H1 (cell line): ENCODE measurements around the gene ASB13.

ENCODE experiments used
- ASH2L ChIP-seq: fragments of 200-600, 300-600 bp; sonication (generic); IDR thresholded peaks from one replicate; pipeline ENCODE4 v1.7.1; 2017; ENCODE audit warnings: low read length
- ATF3 ChIP-seq: IDR thresholded peaks from 2 replicates; pipeline ENCODE4 v1.6.1; 2011; ENCODE audit warnings: low read depth, mild to moderate bottlenecking, low read length; ENCODE audit not compliant: insufficient read depth
- BACH1 ChIP-seq: IDR thresholded peaks from 2 replicates; pipeline ENCODE4 v1.6.1; 2012; ENCODE audit warnings: low read length, improper control_type of control experiment
- CEBPB ChIP-seq: IDR thresholded peaks from 2 replicates; pipeline ENCODE4 v1.6.1; 2012; ENCODE audit warnings: low read depth, low read length
- CTCF ChIP-seq, 3 experiments: IDR thresholded peaks; 1 replicate in 2 of 3; 2 replicates in 1 of 3; pipeline versions ENCODE4 v1.5.1 to v1.6.1; 2011; ENCODE audit warnings: low read length in 3 of 3, mild to moderate bottlenecking in 3 of 3, inconsistent platforms in 2 of 3, low read depth in 1 of 3, moderate library complexity in 1 of 3; ENCODE audit not compliant: insufficient read depth in 1 of 3; ENCODE audit errors: control extremely low read depth in 1 of 3
- EZH2 ChIP-seq: fragments of 200-600 bp; sonication (generic); IDR thresholded peaks from 2 replicates; pipeline ENCODE4 v1.7.1; 2012; ENCODE audit warnings: low read depth, mild to moderate bottlenecking, moderate library complexity, low read length, inconsistent platforms; ENCODE audit not compliant: severe bottlenecking
- HDAC6 ChIP-seq: IDR thresholded peaks from one replicate; pipeline ENCODE4 v1.7.1; 2012; ENCODE audit warnings: low read depth, mild to moderate bottlenecking, inconsistent platforms, low read length, moderate library complexity
- JUND ChIP-seq: IDR thresholded peaks from 2 replicates; pipeline ENCODE4 v1.6.1; 2011; ENCODE audit warnings: mild to moderate bottlenecking, improper control_type of control experiment, low read length
- KDM1A ChIP-seq: fragments of 200-600, 300-600 bp; sonication (generic); IDR thresholded peaks from 2 replicates; pipeline ENCODE4 v1.7.1; 2016; ENCODE audit warnings: mild to moderate bottlenecking, low read length, borderline replicate concordance
- KDM4A ChIP-seq: IDR thresholded peaks from one replicate; pipeline ENCODE4 v1.7.1; 2012; ENCODE audit warnings: low read depth, mild to moderate bottlenecking, moderate library complexity, low read length, inconsistent platforms; ENCODE audit not compliant: severe bottlenecking
- POLR2A ChIP-seq, 2 experiments: IDR thresholded peaks; 1 replicate in 1 of 2; 2 replicates in 1 of 2; pipeline ENCODE4 v1.6.1; 2011; ENCODE audit warnings: low read depth in 2 of 2, low read length in 2 of 2, mild to moderate bottlenecking in 2 of 2; ENCODE audit errors: control extremely low read depth in 1 of 2
- POLR2AphosphoS5 ChIP-seq: IDR thresholded peaks from 2 replicates; pipeline ENCODE4 v1.6.1; 2011; ENCODE audit warnings: low read depth, low read length
- SIN3A ChIP-seq, 2 experiments: IDR thresholded peaks in 1 of 2; conservative IDR thresholded peaks in 1 of 2; 2 replicates each; pipeline ENCODE4 v1.6.1; 2011 to 2012; ENCODE audit warnings: low read length in 2 of 2, improper control_type of control experiment in 1 of 2, low read depth in 1 of 2, mild to moderate bottlenecking in 1 of 2
- TAF1 ChIP-seq: IDR thresholded peaks from 2 replicates; pipeline ENCODE4 v1.6.1; 2011; ENCODE audit warnings: mild to moderate bottlenecking, low read depth, low read length

GRCh38 chr10:5644930-5645329, 21.5 kb downstream of the ASB13 start:
- TF ChIP-seq CTCF (IDR thresholded peaks at IDR 0.05; ENCODE audit: control extremely low read depth in 1 of 3, insufficient read depth in 1 of 3, low read depth in 1 of 3, low read length in 3 of 3), result no peak
- no peak for TF ChIP-seq POLR2A (IDR thresholded peaks at IDR 0.05; ENCODE audit: control extremely low read depth in 1 of 2, low read depth in 2 of 2, low read length in 2 of 2)
- no peak for TF ChIP-seq EZH2
- no peak for TF ChIP-seq CEBPB
- no peak for TF ChIP-seq KDM1A
- no peak for TF ChIP-seq BACH1
- TF ChIP-seq KDM4A, result no peak
- no peak for TF ChIP-seq POLR2AphosphoS5
- TF ChIP-seq JUND, result no peak
- TF ChIP-seq SIN3A (conservative IDR thresholded peaks at IDR 0.05 in 1 of 2, IDR thresholded peaks at IDR 0.05 in 1 of 2; ENCODE audit: low read depth in 1 of 2, low read length in 2 of 2), result no peak
- TF ChIP-seq TAF1, result no peak
- TF ChIP-seq HDAC6, result no peak
- no peak for TF ChIP-seq ASH2L
- TF ChIP-seq ATF3, result no peak
